ENCODE data around the gene GDPD2.

DNA sequence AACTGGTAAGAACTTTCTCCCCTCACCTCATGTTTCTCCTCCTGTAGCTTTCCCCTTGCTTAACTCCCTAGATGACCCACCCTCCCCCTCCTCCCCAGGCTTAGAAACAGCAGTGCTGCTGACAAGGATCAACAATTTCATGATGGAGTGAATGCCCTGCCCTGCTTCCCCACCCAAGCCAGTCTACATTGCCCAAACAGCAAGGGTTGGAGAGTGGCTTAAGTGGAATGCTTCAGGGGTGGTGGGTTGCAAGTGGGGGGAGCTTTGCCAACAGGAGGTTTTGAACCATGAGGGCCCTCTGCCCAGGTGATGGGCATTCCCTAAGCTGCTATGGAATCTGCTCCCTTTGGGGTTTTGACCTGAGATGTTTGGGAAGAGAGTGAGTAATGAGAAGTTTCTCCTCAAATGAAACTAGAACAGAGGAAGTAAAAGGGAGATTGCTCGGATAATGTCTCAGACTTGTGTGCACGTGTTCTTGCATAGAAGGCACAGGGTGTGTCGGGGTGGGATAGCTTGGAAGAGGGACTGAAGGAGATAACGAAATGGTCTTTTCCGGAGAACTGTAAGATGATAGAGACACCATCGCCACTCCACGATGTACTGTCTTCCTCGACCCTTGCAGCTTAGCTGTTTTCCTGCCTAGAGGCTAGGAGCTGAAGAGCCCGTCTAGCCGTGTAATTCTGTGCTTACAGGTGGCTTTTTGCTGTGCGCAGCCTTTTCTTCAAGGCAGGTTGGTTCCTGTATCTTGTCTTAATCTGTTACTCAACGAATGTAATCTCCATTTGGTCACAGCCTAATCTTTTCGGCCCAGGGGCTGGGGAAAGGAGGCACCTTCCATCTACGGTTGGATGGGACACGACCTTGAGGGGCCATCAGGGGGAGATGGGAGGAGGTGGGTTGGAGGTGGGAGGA lies 10.1 kb downstream of the GDPD2 start:
- TF ChIP-seq EZH2 (IDR thresholded peaks at IDR 0.05) (no peak), POLR2AphosphoS5 (IDR thresholded peaks at IDR 0.05; ENCODE audit: borderline replicate concordance, low read depth, low read length) (no peak), FOXP2 (optimal IDR thresholded peaks at IDR 0.05; ENCODE audit: control extremely low read depth, extremely low read length, insufficient read depth) (no peak)

All from SK-N-MC (cell line).